HepG2 (cell line): ENCODE data around the gene ZDHHC18. TPM values are rescaled to one million over a fixed set of nuclear protein-coding genes. Genes with fewer than 3 reads are reported as not detected.

ENCODE experiments used
- DPF2 ChIP-seq: sonication (generic); formaldehyde crosslinking; IDR thresholded peaks from 2 replicates; pipeline ENCODE4 v1.4.0; 2020; ENCODE audit warnings: mild to moderate bottlenecking, low read depth, missing genetic modification reagents, borderline replicate concordance
- FOXA3 ChIP-seq: IDR thresholded peaks from 2 replicates; pipeline ENCODE4 v1.6.1; 2016; ENCODE audit warnings: missing genetic modification reagents, missing compliant biosample characterization
- FOXM1 ChIP-seq: sonication (generic); formaldehyde crosslinking; IDR thresholded peaks from 2 replicates; pipeline ENCODE4 v1.5.0; 2020; ENCODE audit warnings: missing genetic modification reagents
- GATAD2A ChIP-seq: IDR thresholded peaks from 2 replicates; pipeline ENCODE4 v1.6.1; 2016
- HOXA5 ChIP-seq: sonication (generic); formaldehyde crosslinking; IDR thresholded peaks from 2 replicates; pipeline ENCODE4 v1.4.0; 2020; ENCODE audit warnings: missing genetic modification reagents
- KDM1A ChIP-seq: IDR thresholded peaks from 2 replicates; pipeline ENCODE4 v1.6.1; 2016; ENCODE audit warnings: missing compliant biosample characterization
- KLF15 ChIP-seq: sonication (generic); formaldehyde crosslinking; IDR thresholded peaks from 2 replicates; pipeline ENCODE4 v1.8.1; 2023; ENCODE audit warnings: borderline replicate concordance, mild to moderate bottlenecking, inconsistent platforms, missing genetic modification reagents, mixed read lengths
- NFIB ChIP-seq: sonication (generic); formaldehyde crosslinking; IDR thresholded peaks from 2 replicates; pipeline ENCODE4 v1.9.0; 2021; ENCODE audit warnings: missing genetic modification reagents, mild to moderate bottlenecking, borderline replicate concordance
- NR2F2 ChIP-seq: IDR thresholded peaks from 2 replicates; pipeline ENCODE4 v1.6.1; 2012; ENCODE audit warnings: low read depth, inconsistent platforms, borderline replicate concordance
- PAX8 ChIP-seq: sonication (generic); formaldehyde crosslinking; IDR thresholded peaks from 2 replicates; pipeline ENCODE4 v1.8.0; 2022; ENCODE audit warnings: mild to moderate bottlenecking, missing genetic modification reagents, borderline replicate concordance
- PITX1 ChIP-seq: sonication (generic); formaldehyde crosslinking; IDR thresholded peaks from 2 replicates; pipeline ENCODE4 v1.5.1; 2020; ENCODE audit warnings: mild to moderate bottlenecking, missing genetic modification reagents
- TBX3 ChIP-seq: fragments of 450-650 bp; IDR thresholded peaks from 2 replicates; pipeline ENCODE4 v1.6.1; 2017; ENCODE audit warnings: antibody characterized with exemption, mild to moderate bottlenecking, inconsistent platforms, borderline replicate concordance
- TEAD3 ChIP-seq: optimal IDR thresholded peaks from 2 replicates; pipeline ENCODE3; 2016; ENCODE audit warnings: borderline replicate concordance
- ZFP41 ChIP-seq: sonication (generic); formaldehyde crosslinking; IDR thresholded peaks from 2 replicates; pipeline ENCODE4 v1.4.0; 2020; ENCODE audit warnings: mild to moderate bottlenecking, missing genetic modification reagents, borderline replicate concordance
- ZNF20 ChIP-seq: sonication (generic); formaldehyde crosslinking; IDR thresholded peaks from 2 replicates; pipeline ENCODE4 v1.4.0; 2020; ENCODE audit warnings: mild to moderate bottlenecking, moderate library complexity, missing genetic modification reagents
- ZNF337 ChIP-seq: sonication (generic); formaldehyde crosslinking; IDR thresholded peaks from 2 replicates; pipeline ENCODE4 v1.5.1; 2020; ENCODE audit warnings: missing genetic modification reagents, low read depth, mild to moderate bottlenecking, borderline replicate concordance
- ZNF367 ChIP-seq: sonication (generic); formaldehyde crosslinking; IDR thresholded peaks from 2 replicates; pipeline ENCODE4 v1.4.0; 2020; ENCODE audit warnings: missing genetic modification reagents, borderline replicate concordance
- ZNF678 ChIP-seq: sonication (generic); formaldehyde crosslinking; IDR thresholded peaks from 2 replicates; pipeline ENCODE4 v1.4.0; 2020; ENCODE audit warnings: mild to moderate bottlenecking, missing genetic modification reagents
- polyA plus RNA-seq, 8 experiments: library from polyadenylated mRNA; depleted of rRNA in 3 of 8; stranded (reverse) in 7 of 8; unstranded in 1 of 8; fragments of >200 nt; fragmentation: Illumina TruSeq in 4 of 8; extraction: Trizol in 4 of 8; gene quantifications; 2 replicates each; pipeline versions ENCODE4 v1.2.1 to v1.2.3, GENCODE V29; 2011 to 2016; ENCODE audit warnings: low read depth in 4 of 8, missing spikeins in 1 of 8, mixed read lengths in 1 of 8; ENCODE audit not compliant: insufficient read depth in 1 of 8
- total RNA-seq, 5 experiments: library from RNA; depleted of rRNA; stranded (reverse); fragments of >200 nt; fragmentation: Illumina TruSeq; extraction: Trizol; gene quantifications; 2 replicates each; pipeline ENCODE4 v1.2.3, GENCODE V29; 2016; ENCODE audit warnings: low read depth in 1 of 5
- TF ChIP-seq, protein P1 (sequence below): sonication (generic); formaldehyde crosslinking; IDR thresholded peaks from 2 replicates; pipeline ENCODE4 v1.4.0; 2020; ENCODE audit warnings: mild to moderate bottlenecking, missing genetic modification reagents
- TF ChIP-seq, protein P2 (sequence below): IDR thresholded peaks from 2 replicates; pipeline ENCODE4 v1.6.1; 2016; ENCODE audit warnings: low read depth, borderline replicate concordance
- TF ChIP-seq, protein P3 (sequence below): IDR thresholded peaks from 2 replicates; pipeline ENCODE4 v1.6.1; 2016; ENCODE audit warnings: missing genetic modification reagents, missing compliant biosample characterization
- TF ChIP-seq, protein P4 (sequence below): sonication (generic); formaldehyde crosslinking; IDR thresholded peaks from 2 replicates; pipeline ENCODE4 v1.8.1; 2022; ENCODE audit warnings: mild to moderate bottlenecking, missing genetic modification reagents
- TF ChIP-seq, protein P5 (sequence below): sonication (generic); formaldehyde crosslinking; IDR thresholded peaks from 2 replicates; pipeline ENCODE4 v1.4.0; 2020; ENCODE audit warnings: missing genetic modification reagents

Gene ZDHHC18
- total and polyA plus RNA-seq, 2 of the 13 experiments (the other 11 are each of a cell fraction or from before 2014, with no cell fraction given) = 13.2 to 35.3 TPM

DNA sequence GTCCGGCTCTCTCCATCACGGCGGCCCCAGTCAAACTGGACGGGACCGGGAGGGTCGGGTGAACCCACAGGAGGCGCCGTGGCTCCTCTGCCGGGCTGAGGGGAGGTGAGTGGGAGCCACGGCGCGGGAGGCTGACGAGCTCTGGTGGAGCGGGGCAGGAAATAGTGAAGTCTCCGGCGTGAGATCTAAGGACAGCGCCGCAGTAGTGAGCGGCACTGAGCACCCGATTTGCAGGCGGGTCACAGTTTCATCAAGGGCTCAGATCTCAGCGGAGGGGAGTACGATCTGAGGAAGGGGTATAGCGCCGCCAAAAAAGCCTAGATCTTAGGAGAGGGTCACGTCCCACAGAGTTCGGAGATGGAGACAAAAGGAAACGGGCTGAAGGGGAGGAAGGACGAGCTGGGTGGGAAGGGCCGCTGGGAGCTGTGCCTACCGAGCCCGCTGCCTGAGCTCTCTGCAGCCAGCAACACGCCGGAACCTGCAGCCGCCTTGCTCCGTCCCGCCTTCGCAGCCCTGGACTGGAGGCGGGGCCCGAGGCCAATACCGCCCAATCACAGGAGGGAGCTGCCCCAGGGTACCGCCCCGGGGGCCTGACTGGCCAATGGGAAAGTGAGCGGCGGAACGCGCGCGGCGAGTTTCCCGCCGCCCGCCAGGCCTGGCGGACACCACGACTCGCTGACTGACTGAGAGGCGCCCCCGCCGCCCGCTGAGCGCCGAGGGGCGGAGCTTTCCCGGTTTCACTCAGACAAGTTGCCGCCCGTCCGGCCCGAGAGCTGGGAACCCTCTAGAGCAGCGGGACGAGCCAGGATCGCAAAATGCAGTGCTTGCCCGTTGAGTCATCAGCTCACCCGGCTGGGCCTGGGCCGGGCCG lies 38.4 kb downstream of the ZDHHC18 start (continued):
- TF ChIP-seq PAX8 (CRISPR knock-in tag) = 0 out of 2 replicates have a peak, but pooled peaks have one; percentile 81
- 0 out of 2 replicates have a peak, but pooled peaks have one; percentile 4 for TF ChIP-seq FOXA3 (CRISPR knock-in tag)
- peak; percentile 72; the same call in 1 of the 2 replicates for TF ChIP-seq HOXA5 (CRISPR knock-in tag)
- no peak for TF ChIP-seq NR2F2
- peak; percentile 29; the same call in 1 of the 2 replicates for TF ChIP-seq TBX3
- TF ChIP-seq, protein P1, sequence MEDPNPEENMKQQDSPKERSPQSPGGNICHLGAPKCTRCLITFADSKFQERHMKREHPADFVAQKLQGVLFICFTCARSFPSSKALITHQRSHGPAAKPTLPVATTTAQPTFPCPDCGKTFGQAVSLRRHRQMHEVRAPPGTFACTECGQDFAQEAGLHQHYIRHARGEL (CRISPR knock-in tag) = no peak
- TF ChIP-seq ZNF367 (CRISPR knock-in tag) = no peak
- TF ChIP-seq ZNF20 (CRISPR knock-in tag) = peak; percentile 79; the same call in 1 of the 2 replicates
- TF ChIP-seq KDM1A (CRISPR knock-in tag) = no peak
- TF ChIP-seq, protein P2, sequence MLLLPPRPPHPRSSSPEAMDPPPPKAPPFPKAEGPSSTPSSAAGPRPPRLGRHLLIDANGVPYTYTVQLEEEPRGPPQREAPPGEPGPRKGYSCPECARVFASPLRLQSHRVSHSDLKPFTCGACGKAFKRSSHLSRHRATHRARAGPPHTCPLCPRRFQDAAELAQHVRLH (CRISPR knock-in tag) = peak; percentile 28; the same call in 1 of the 2 replicates
- TF ChIP-seq NFIB = no peak
- no peak; the same call in 1 of the 2 replicates for TF ChIP-seq ZNF337 (CRISPR knock-in tag)
- TF ChIP-seq, protein P3, sequence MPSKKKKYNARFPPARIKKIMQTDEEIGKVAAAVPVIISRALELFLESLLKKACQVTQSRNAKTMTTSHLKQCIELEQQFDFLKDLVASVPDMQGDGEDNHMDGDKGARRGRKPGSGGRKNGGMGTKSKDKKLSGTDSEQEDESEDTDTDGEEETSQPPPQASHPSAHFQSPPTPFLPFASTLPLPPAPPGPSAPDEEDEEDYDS (CRISPR knock-in tag) = peak; percentile 80
- no peak for TF ChIP-seq DPF2 (CRISPR knock-in tag)
- no peak for TF ChIP-seq FOXM1 (CRISPR knock-in tag)
- TF ChIP-seq, protein P4, sequence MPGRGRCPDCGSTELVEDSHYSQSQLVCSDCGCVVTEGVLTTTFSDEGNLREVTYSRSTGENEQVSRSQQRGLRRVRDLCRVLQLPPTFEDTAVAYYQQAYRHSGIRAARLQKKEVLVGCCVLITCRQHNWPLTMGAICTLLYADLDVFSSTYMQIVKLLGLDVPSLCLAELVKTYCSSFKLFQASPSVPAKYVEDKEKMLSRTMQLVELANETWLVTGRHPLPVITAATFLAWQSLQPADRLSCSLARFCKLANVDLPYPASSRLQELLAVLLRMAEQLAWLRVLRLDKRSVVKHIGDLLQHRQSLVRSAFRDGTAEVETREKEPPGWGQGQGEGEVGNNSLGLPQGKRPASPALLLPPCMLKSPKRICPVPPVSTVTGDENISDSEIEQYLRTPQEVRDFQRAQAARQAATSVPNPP (CRISPR knock-in tag) = no peak; the same call in 1 of the 2 replicates
- TF ChIP-seq ZNF678 = 0 out of 2 replicates have a peak, but pooled peaks have one; percentile 41
- peak; percentile 22 for TF ChIP-seq TEAD3 (CRISPR knock-in tag)
- TF ChIP-seq GATAD2A (CRISPR knock-in tag) = no peak; the same call in 1 of the 2 replicates
- TF ChIP-seq, protein P5, sequence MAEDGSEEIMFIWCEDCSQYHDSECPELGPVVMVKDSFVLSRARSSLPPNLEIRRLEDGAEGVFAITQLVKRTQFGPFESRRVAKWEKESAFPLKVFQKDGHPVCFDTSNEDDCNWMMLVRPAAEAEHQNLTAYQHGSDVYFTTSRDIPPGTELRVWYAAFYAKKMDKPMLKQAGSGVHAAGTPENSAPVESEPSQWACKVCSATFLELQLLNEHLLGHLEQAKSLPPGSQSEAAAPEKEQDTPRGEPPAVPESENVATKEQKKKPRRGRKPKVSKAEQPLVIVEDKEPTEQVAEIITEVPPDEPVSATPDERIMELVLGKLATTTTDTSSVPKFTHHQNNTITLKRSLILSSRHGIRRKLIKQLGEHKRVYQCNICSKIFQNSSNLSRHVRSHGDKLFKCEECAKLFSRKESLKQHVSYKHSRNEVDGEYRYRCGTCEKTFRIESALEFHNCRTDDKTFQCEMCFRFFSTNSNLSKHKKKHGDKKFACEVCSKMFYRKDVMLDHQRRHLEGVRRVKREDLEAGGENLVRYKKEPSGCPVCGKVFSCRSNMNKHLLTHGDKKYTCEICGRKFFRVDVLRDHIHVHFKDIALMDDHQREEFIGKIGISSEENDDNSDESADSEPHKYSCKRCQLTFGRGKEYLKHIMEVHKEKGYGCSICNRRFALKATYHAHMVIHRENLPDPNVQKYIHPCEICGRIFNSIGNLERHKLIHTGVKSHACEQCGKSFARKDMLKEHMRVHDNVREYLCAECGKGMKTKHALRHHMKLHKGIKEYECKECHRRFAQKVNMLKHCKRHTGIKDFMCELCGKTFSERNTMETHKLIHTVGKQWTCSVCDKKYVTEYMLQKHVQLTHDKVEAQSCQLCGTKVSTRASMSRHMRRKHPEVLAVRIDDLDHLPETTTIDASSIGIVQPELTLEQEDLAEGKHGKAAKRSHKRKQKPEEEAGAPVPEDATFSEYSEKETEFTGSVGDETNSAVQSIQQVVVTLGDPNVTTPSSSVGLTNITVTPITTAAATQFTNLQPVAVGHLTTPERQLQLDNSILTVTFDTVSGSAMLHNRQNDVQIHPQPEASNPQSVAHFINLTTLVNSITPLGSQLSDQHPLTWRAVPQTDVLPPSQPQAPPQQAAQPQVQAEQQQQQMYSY (CRISPR knock-in tag) = 0 out of 2 replicates have a peak, but pooled peaks have one; percentile 39
- no peak for TF ChIP-seq KLF15 (CRISPR knock-in tag)
- TF ChIP-seq ZFP41 (CRISPR knock-in tag) = no peak
- no peak for TF ChIP-seq PITX1
